Measurements from ENCODE around the gene ETFRF1.

GRCh38 chr12:25252946-25253345, 57.9 kb downstream of the ETFRF1 start:
- TF ChIP-seq CTCF (IDR thresholded peaks at IDR 0.05) = no peak
- TF ChIP-seq POLR2AphosphoS5 (IDR thresholded peaks at IDR 0.05) = no peak

Measured in sigmoid colon (tissue), 4 donors.